GM12874 (cell line): ENCODE results near the gene WNT11.

ENCODE experiments used
- CTCF ChIP-seq: IDR thresholded peaks from 2 replicates; pipeline ENCODE4 v1.5.1; 2011; ENCODE audit warnings: low read depth, mild to moderate bottlenecking, control low read depth, low read length, moderate library complexity; ENCODE audit not compliant: insufficient read depth

Gene WNT11

DNA sequence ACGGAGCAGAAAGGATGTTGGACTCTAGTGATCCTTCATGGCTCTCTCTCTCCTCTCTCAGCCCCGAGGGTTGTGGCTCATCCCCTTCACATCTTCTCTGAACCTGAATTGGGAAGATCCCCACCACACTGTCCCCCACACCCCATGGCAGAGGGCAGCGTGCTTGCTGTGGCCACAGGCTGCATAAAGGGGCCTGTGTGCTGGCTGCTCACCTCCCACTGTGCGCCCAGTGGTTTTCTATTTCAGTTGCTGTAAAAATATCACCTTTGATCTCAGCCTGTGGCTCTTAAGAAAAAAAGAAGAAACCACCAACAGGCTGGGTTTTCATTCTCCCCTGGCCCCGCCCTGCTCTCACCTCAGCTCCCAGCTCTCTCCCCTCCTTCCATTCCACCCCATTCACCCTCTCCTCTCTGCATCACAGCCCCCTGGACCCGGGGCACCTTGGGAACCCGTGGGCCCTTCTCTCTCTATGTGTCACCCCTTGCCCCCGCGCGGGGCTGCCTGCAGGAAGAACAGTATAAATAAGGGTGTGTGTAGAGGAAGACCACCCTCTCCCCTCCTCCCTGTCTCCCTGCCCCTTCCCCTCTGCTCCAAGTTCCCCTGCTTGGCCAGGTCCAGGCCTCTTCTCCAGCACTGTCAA is 25.8 kb upstream of the WNT11 start:
- no peak for TF ChIP-seq CTCF

GRCh38 chr11:76231121-76231738 is 24.9 kb upstream of the WNT11 start:
- TF ChIP-seq CTCF: no peak

DNA sequence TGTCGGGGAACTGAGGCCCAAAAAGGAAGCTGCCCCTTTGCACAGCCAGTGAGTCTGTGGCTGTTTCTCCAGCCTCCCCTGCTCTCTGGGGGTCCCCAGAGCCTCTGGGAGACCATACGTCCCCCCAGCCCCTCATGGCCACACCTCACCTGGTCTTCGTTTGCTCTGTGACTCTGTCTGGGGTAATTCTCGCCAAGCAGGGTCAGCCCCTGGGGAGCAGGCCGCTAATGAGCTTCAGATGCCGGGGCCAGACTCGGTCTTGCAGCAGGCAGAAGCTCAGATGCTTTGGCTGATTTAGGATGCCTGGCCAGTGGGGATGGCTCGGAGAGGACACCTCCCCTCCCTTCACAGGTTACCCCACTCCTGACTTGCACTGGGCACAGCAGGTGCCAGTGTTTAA is 24.1 kb upstream of the WNT11 start:
- no peak for TF ChIP-seq CTCF

DNA sequence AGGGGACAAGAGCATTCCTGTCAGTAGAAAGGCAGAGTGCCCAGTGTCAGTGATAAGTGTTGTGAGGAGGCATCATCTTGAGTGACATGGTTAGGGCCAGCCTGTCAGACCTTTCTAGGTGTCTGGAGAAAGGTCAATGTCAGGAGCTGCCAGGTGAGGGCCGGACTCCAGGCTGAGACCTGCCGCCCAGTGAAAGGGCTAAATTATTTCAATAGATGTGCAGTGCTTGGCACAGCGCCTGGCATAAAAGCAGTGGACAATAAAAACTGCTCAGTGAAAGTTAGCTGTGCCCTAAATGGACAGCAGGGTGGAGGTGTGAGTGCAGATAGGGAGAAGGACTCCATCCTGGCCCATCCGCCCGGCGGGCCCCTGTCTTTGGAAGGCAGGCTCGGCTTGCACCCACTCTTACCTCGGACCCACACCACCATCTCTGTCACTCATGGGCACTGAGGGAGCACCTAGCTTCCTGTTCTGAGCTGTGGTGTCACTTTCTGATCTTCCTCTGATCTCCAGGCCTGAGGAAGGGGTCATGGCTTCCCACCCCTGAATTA is 23.5 kb upstream of the WNT11 start:
- no peak for TF ChIP-seq CTCF

GRCh38 chr11:76228875-76229149 is 22.5 kb upstream of the WNT11 start:
- TF ChIP-seq CTCF: no peak

- TF ChIP-seq CTCF: no peak
These were observed 22.0 kb upstream of the WNT11 start for GRCh38 chr11:76228071-76228874.

DNA sequence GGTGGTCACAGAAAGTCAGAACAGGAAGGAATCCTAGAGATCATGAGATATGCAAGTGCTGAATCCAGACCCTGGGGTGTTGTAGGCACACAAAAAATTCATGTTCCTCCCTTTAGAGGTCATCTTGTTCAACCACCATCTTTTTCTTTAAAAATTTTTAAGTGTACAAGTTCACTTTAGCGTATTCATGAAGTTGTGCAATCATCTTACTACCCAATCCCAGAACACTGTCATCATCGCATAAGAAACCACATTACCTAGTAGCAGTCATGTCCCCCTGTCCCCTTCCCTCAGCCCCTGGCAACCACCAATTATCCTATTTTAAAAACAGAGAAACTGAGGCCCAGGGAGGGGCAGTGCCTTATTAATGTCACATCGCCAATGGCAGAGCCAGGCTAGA is 20.3 kb upstream of the WNT11 start:
- TF ChIP-seq CTCF: no peak
